Stimulated activated CD8-positive, alpha-beta memory T cell treated with anti-CD3 and anti-CD28 coated beads, Interleukin-15, amount 100 ng/mL, for 24 hours (primary cell): ENCODE data around the gene DCANP1.
"Not testable (repeated sequence)": the region's sequence is repeated elsewhere in the genome, so short reads cannot be mapped to it uniquely, and the experiment has no call there.

ENCODE experiments used
- DNase-seq: peaks from one replicate; pipeline ENCODE4 v3.0.0-alpha.2; 2020; ENCODE audit warnings: low read depth

DCANP1 gene

GRCh38 chr5:135447298-135447929 lies at the start of gene DCANP1:
Gene DCANP1 (minus strand): TSS chr5:135447348. CDS start chr5:135447108, 240 bp downstream.
- DNase-seq, result no peak

GRCh38 chr5:135495531-135495930 lies 48.4 kb upstream of the DCANP1 start:
- not testable (repeated sequence) for DNase-seq

- no peak for DNase-seq
These were observed 47.0 kb upstream of the DCANP1 start for GRCh38 chr5:135494196-135494595.

- DNase-seq, result no peak
These were observed 46.4 kb upstream of the DCANP1 start for GRCh38 chr5:135493406-135494180.

- DNase-seq, result no peak
These were observed 45.1 kb upstream of the DCANP1 start for GRCh38 chr5:135492319-135492626.

GRCh38 chr5:135491552-135492318 lies 44.6 kb upstream of the DCANP1 start:
- no peak for DNase-seq

- DNase-seq, result no peak
These were observed 43.9 kb upstream of the DCANP1 start for GRCh38 chr5:135491038-135491551.

- no peak for DNase-seq
These were observed 43.3 kb upstream of the DCANP1 start for GRCh38 chr5:135490245-135491037.

- DNase-seq, result no peak
These were observed 42.5 kb upstream of the DCANP1 start for GRCh38 chr5:135489466-135490244.

GRCh38 chr5:135488727-135489465 lies 41.7 kb upstream of the DCANP1 start:
- no peak for DNase-seq

- no peak for DNase-seq
These were observed 40.8 kb upstream of the DCANP1 start for GRCh38 chr5:135487839-135488514.

- no peak for DNase-seq
These were observed 39.9 kb upstream of the DCANP1 start for GRCh38 chr5:135487037-135487395.

- no peak for DNase-seq
These were observed 39.2 kb upstream of the DCANP1 start for GRCh38 chr5:135486131-135487036.

GRCh38 chr5:135484674-135485086 lies 37.5 kb upstream of the DCANP1 start:
- no peak for DNase-seq

- DNase-seq, result no peak
These were observed 36.1 kb upstream of the DCANP1 start for GRCh38 chr5:135483254-135483653.

GRCh38 chr5:135482381-135482933 lies 35.3 kb upstream of the DCANP1 start:
- no peak for DNase-seq

- DNase-seq, result no peak
These were observed 34.8 kb upstream of the DCANP1 start for GRCh38 chr5:135481909-135482311.

GRCh38 chr5:135481387-135481786 lies 34.2 kb upstream of the DCANP1 start:
- DNase-seq, result no peak

GRCh38 chr5:135480511-135480910 lies 33.4 kb upstream of the DCANP1 start:
- DNase-seq, result no peak
